Testis (tissue), 3 donors: ENCODE measurements around the gene MAPK6. TPM values are rescaled to one million over a fixed set of nuclear protein-coding genes. Genes with fewer than 3 reads are reported as not detected.

ENCODE experiments used
- DNase-seq: peaks from one replicate; pipeline ENCODE4 v3.0.0-alpha.2; 2019
- H3K27ac ChIP-seq, 2 donors: fragments of 200-600 bp; sonication (generic); one replicate each; pipeline ENCODE4 v1.5.1; 2019
- H3K27me3 ChIP-seq: fragments of 200-600 bp; sonication (generic); one replicate; pipeline ENCODE4 v1.5.1; 2019
- H3K36me3 ChIP-seq: fragments of 200-600 bp; sonication (generic); one replicate; pipeline ENCODE4 v1.5.1; 2017; ENCODE audit warnings: low read depth; ENCODE audit errors: missing control alignments
- H3K4me1 ChIP-seq: fragments of 200-600 bp; sonication (generic); one replicate; pipeline ENCODE4 v1.5.1; 2019
- H3K4me3 ChIP-seq, 2 donors: fragments of 200-600 bp; sonication (generic); one replicate each; pipeline ENCODE4 v1.5.1; 2017 to 2019
- H3K9me3 ChIP-seq: fragments of 200-600 bp; sonication (generic); one replicate; pipeline ENCODE4 v1.5.1; 2017
- CTCF ChIP-seq, 3 experiments: fragments of 450-650 bp in 2 of 3; fragments of 200-600 bp in 1 of 3; sonication (generic) in 1 of 3; IDR thresholded peaks; one replicate each; pipeline ENCODE4 v1.5.1; 2016 to 2019; ENCODE audit warnings: antibody characterized with exemption in 3 of 3, mild to moderate bottlenecking in 2 of 3, moderate library complexity in 1 of 3
- POLR2A ChIP-seq: fragments of 450-650 bp; IDR thresholded peaks from one replicate; pipeline ENCODE4 v1.6.1; 2017; ENCODE audit warnings: antibody characterized with exemption, mild to moderate bottlenecking, moderate library complexity
- WGBS, 2 donors: methylation state at CpG; one replicate each; pipeline ENCODE4 v1.1.5; 2018; 5-methylcytosine and 5-hydroxymethylcytosine counted together
- intact Hi-C: fragments of 100-400 bp; cut with DNase I; formaldehyde crosslinking; loops from one replicate; pipeline ENCODE4 v1.15.1; 2023; ENCODE audit warnings: low total_unique reads
- polyA plus RNA-seq: library from polyadenylated mRNA; stranded (reverse); fragments of 350-450 nt; fragmentation: Illumina TruSeq; extraction: RNeasy Lipid Tissue Mini Kit (QIAGEN cat#74804); gene quantifications from one replicate; pipeline ENCODE4 v1.2.3, GENCODE V29; 2014; ENCODE audit warnings: low read depth, low replicate concordance; ENCODE audit not compliant: insufficient read depth
- total RNA-seq, 2 donors: library from RNA; depleted of rRNA; stranded (reverse); fragments of >200 nt; gene quantifications; one replicate each; pipeline ENCODE4 v1.2.3, GENCODE V29; 2016

The MAPK6 gene
- total and polyA plus RNA-seq, 3 donors from 2014 or later, result 50.6 to 58.8 (median 57.6) TPM

- Histone ChIP-seq H3K9me3 (no peaks in the 10 kb centered on the region), H3K36me3 (no peaks in the 10 kb centered on the region), H3K4me1 (peaks cover 20% of the 10 kb centered on the region), H3K27ac (peak overlapping the region; percentile 94 to 98), H3K27me3 (no peaks in the 10 kb centered on the region), H3K4me3 (peak overlapping the region; percentile 72)
- peak; percentile 87 for DNase-seq
- intact Hi-C loops, result no loop called here
- 0% methylated on average over 35 to 39 of the region's 100 CpGs for WGBS, 2 donors
- TF ChIP-seq POLR2A (no peak), CTCF (IDR thresholded peaks at IDR 0.05) (no peak)
Observed at GRCh38 chr15:52019394-52020220, 588 bp downstream of the MAPK6 start.

- Histone ChIP-seq H3K4me3 (peak overlapping the region; percentile 72), H3K27me3 (no peaks in the 10 kb centered on the region), H3K4me1 (peaks cover 20% of the 10 kb centered on the region), H3K36me3 (no peaks in the 10 kb centered on the region), H3K9me3 (no peaks in the 10 kb centered on the region), H3K27ac (peak overlapping the region; percentile 94 to 98)
- DNase-seq, result no peak
- WGBS, 2 donors, result 2 to 3% methylated on average over 10 of the region's 10 CpGs
- intact Hi-C loops, result no loop called here
- no peak for TF ChIP-seq POLR2A
- TF ChIP-seq CTCF (IDR thresholded peaks at IDR 0.05), result no peak
Observed at GRCh38 chr15:52020221-52021085, 1.4 kb downstream of the MAPK6 start.

GRCh38 chr15:52021128-52021671 lies 2.2 kb downstream of the MAPK6 start:
- no peaks in the 10 kb centered on the region for H3K9me3 ChIP-seq
- H3K27ac ChIP-seq, result peak overlapping the region; percentile 94 to 98
- 1% methylated on average over 4 of the region's 4 CpGs for WGBS, 2 donors
- no peak for TF ChIP-seq POLR2A
- no peak for TF ChIP-seq CTCF (IDR thresholded peaks at IDR 0.05)
- no peaks in the 10 kb centered on the region for H3K27me3 ChIP-seq
- peak overlapping the region in 1 of 2 donors; percentile 72 for H3K4me3 ChIP-seq
- peak; percentile 77 for DNase-seq
- H3K36me3 ChIP-seq, result no peaks in the 10 kb centered on the region
- intact Hi-C loops, result no loop called here
- peaks cover 20% of the 10 kb centered on the region for H3K4me1 ChIP-seq

GRCh38 chr15:52021892-52022540 lies 3.0 kb downstream of the MAPK6 start:
- Histone ChIP-seq H3K4me1 (peaks cover 20% of the 10 kb centered on the region), H3K27ac (peak overlapping the region; percentile 79 to 98), H3K4me3 (no peak overlapping the region), H3K27me3 (no peaks in the 10 kb centered on the region), H3K9me3 (no peaks in the 10 kb centered on the region), H3K36me3 (no peaks in the 10 kb centered on the region)
- intact Hi-C loops, result no loop called here
- no peak for DNase-seq
- TF ChIP-seq CTCF (IDR thresholded peaks at IDR 0.05) (no peak), POLR2A (no peak)
- WGBS, 2 donors, result 53 to 56% methylated on average over 10 of the region's 10 CpGs
